ENCODE measurements around the gene PNLDC1.
"Not testable (repeated sequence)": the region's sequence is repeated elsewhere in the genome, so short reads cannot be mapped to it uniquely, and the experiment has no call there.

The PNLDC1 gene

GRCh38 chr6:159821122-159821521 is 21.0 kb downstream of the PNLDC1 start:
- H3K4me3 Mint-ChIP-seq: no peak overlapping the region
- no peaks in the 10 kb centered on the region for H3K36me3 Mint-ChIP-seq
- CTCF ChIA-PET: interaction anchor here (1.0 kb wide), 1 partner anchor 30 kb away, joined by 3 read pairs; the partner anchor contains the start of gene MRPL18

GRCh38 chr6:159821726-159822125 is 21.6 kb downstream of the PNLDC1 start:
- CTCF ChIA-PET: interaction anchor here (1.0 kb wide), 1 partner anchor 120 kb away, joined by 3 read pairs; no protein-coding TSS in a partner anchor
- Mint-ChIP-seq H3K9me3 (no peaks in the 10 kb centered on the region), H3K4me1 (peaks cover 18% of the 10 kb centered on the region), H3K27me3 (peaks cover 11% of the 10 kb centered on the region), H3K27ac (no peak overlapping the region), H3K36me3 (no peaks in the 10 kb centered on the region), H3K4me3 (no peak overlapping the region)
- DNase-seq: no peak

More at GRCh38 chr6:159821122-159821521, 21.0 kb downstream of the PNLDC1 start:
- Mint-ChIP-seq H3K27ac (no peak overlapping the region), H3K9me3 (no peaks in the 10 kb centered on the region), H3K4me1 (peaks cover 18% of the 10 kb centered on the region), H3K27me3 (peaks cover 11% of the 10 kb centered on the region)
- DNase-seq: no peak

GRCh38 chr6:159823953-159824352 is 23.9 kb downstream of the PNLDC1 start:
- DNase-seq: no peak
- Mint-ChIP-seq H3K27ac (no peak overlapping the region), H3K27me3 (peaks cover 11% of the 10 kb centered on the region), H3K4me3 (no peak overlapping the region), H3K9me3 (no peaks in the 10 kb centered on the region), H3K4me1 (peaks cover 20% of the 10 kb centered on the region), H3K36me3 (no peaks in the 10 kb centered on the region)
- CTCF ChIA-PET: no interaction called here

- CTCF ChIA-PET, H3K4me3 Mint-ChIP-seq, H3K36me3 Mint-ChIP-seq, DNase-seq, H3K27ac Mint-ChIP-seq, H3K9me3 Mint-ChIP-seq: not testable (repeated sequence)
- peaks cover 18% of the 10 kb centered on the region for H3K4me1 Mint-ChIP-seq
- peaks cover 11% of the 10 kb centered on the region for H3K27me3 Mint-ChIP-seq
These were observed 24.6 kb downstream of the PNLDC1 start for GRCh38 chr6:159824690-159825089.

GRCh38 chr6:159826004-159826403 is 25.9 kb downstream of the PNLDC1 start:
- Mint-ChIP-seq H3K9me3 (no peaks in the 10 kb centered on the region), H3K36me3 (no peaks in the 10 kb centered on the region), H3K27me3 (peaks cover 21% of the 10 kb centered on the region), H3K4me3 (no peak overlapping the region), H3K4me1 (peaks cover 8% of the 10 kb centered on the region), H3K27ac (no peak overlapping the region)
- CTCF ChIA-PET: no interaction called here
- DNase-seq: no peak

GRCh38 chr6:159826968-159827647 is 27.0 kb downstream of the PNLDC1 start:
- Mint-ChIP-seq H3K9me3 (no peaks in the 10 kb centered on the region), H3K4me1 (peaks cover 7% of the 10 kb centered on the region), H3K36me3 (no peaks in the 10 kb centered on the region), H3K4me3 (no peak overlapping the region), H3K27ac (no peak overlapping the region), H3K27me3 (peaks cover 30% of the 10 kb centered on the region)
- CTCF ChIA-PET: no interaction called here
- no peak for DNase-seq

GRCh38 chr6:159828074-159828473 is 28.0 kb downstream of the PNLDC1 start:
- no peak for DNase-seq
- Mint-ChIP-seq H3K9me3 (no peaks in the 10 kb centered on the region), H3K27ac (no peak overlapping the region), H3K4me1 (peaks cover 9% of the 10 kb centered on the region), H3K27me3 (peaks cover 27% of the 10 kb centered on the region), H3K36me3 (no peaks in the 10 kb centered on the region), H3K4me3 (no peak overlapping the region)
- CTCF ChIA-PET: no interaction called here

- H3K4me1 Mint-ChIP-seq: peaks cover 17% of the 10 kb centered on the region
- CTCF ChIA-PET: interaction anchor here (1.1 kb wide), 1 partner anchor 626 kb away, joined by 3 read pairs; no protein-coding TSS in a partner anchor
- H3K36me3 Mint-ChIP-seq: no peaks in the 10 kb centered on the region
- no peak for DNase-seq
- no peak overlapping the region for H3K4me3 Mint-ChIP-seq
- no peak overlapping the region for H3K27ac Mint-ChIP-seq
- H3K9me3 Mint-ChIP-seq: no peaks in the 10 kb centered on the region
- H3K27me3 Mint-ChIP-seq: peaks cover 23% of the 10 kb centered on the region
These were observed 29.4 kb downstream of the PNLDC1 start for GRCh38 chr6:159829526-159829925.

GRCh38 chr6:159830501-159831372 is 30.7 kb downstream of the PNLDC1 start:
- Mint-ChIP-seq H3K27me3 (peaks cover 23% of the 10 kb centered on the region), H3K36me3 (no peaks in the 10 kb centered on the region), H3K4me3 (no peak overlapping the region), H3K27ac (no peak overlapping the region), H3K4me1 (peaks cover 23% of the 10 kb centered on the region), H3K9me3 (no peaks in the 10 kb centered on the region)
- CTCF ChIA-PET: no interaction called here
- no peak for DNase-seq

- H3K9me3 Mint-ChIP-seq: no peaks in the 10 kb centered on the region
- no peak for DNase-seq
- no peak overlapping the region for H3K4me3 Mint-ChIP-seq
- H3K27ac Mint-ChIP-seq: no peak overlapping the region
- H3K27me3 Mint-ChIP-seq: peaks cover 23% of the 10 kb centered on the region
- H3K4me1 Mint-ChIP-seq: peaks cover 23% of the 10 kb centered on the region
- H3K36me3 Mint-ChIP-seq: no peaks in the 10 kb centered on the region
- CTCF ChIA-PET: no interaction called here
These were observed 31.2 kb downstream of the PNLDC1 start for GRCh38 chr6:159831373-159831679.

GRCh38 chr6:159832946-159833345 is 32.9 kb downstream of the PNLDC1 start:
- Mint-ChIP-seq H3K36me3 (no peaks in the 10 kb centered on the region), H3K4me1 (peaks cover 21% of the 10 kb centered on the region), H3K4me3 (no peak overlapping the region), H3K9me3 (no peaks in the 10 kb centered on the region), H3K27me3 (peaks cover 27% of the 10 kb centered on the region), H3K27ac (no peak overlapping the region)
- DNase-seq: no peak
- CTCF ChIA-PET: no interaction called here

GRCh38 chr6:159833556-159833955 is 33.5 kb downstream of the PNLDC1 start:
- Mint-ChIP-seq H3K27me3 (peaks cover 27% of the 10 kb centered on the region), H3K4me3 (no peak overlapping the region), H3K27ac (no peak overlapping the region), H3K9me3 (no peaks in the 10 kb centered on the region), H3K4me1 (peaks cover 21% of the 10 kb centered on the region), H3K36me3 (no peaks in the 10 kb centered on the region)
- CTCF ChIA-PET: no interaction called here
- DNase-seq: no peak

- Mint-ChIP-seq H3K36me3 (no peaks in the 10 kb centered on the region), H3K4me1 (peaks cover 21% of the 10 kb centered on the region), H3K9me3 (no peaks in the 10 kb centered on the region), H3K27ac (no peak overlapping the region), H3K27me3 (peaks cover 27% of the 10 kb centered on the region), H3K4me3 (no peak overlapping the region)
- CTCF ChIA-PET: no interaction called here
- no peak for DNase-seq
These were observed 34.0 kb downstream of the PNLDC1 start for GRCh38 chr6:159833997-159834603.

GRCh38 chr6:159836718-159837490 is 36.8 kb downstream of the PNLDC1 start:
- CTCF ChIA-PET: interaction anchor here (0.6 kb wide), 1 partner anchor 30 kb away, joined by 4 read pairs; no protein-coding TSS in a partner anchor

More at GRCh38 chr6:159836718-159837490, 36.8 kb downstream of the PNLDC1 start:
- Mint-ChIP-seq H3K27ac (no peak overlapping the region), H3K4me3 (no peak overlapping the region), H3K4me1 (peaks cover 16% of the 10 kb centered on the region), H3K36me3 (no peaks in the 10 kb centered on the region), H3K27me3 (peaks cover 4% of the 10 kb centered on the region), H3K9me3 (no peaks in the 10 kb centered on the region)
- DNase-seq: no peak

Data from activated naive CD4-positive, alpha-beta T cell treated with anti-CD3 and anti-CD28 coated beads, Interleukin-2, amount 10 ng/mL, durations not matched to agents 7 days and 5 days (primary cell).